NB4 (cell line): ENCODE measurements around the gene ERP29.

ENCODE experiments used
- DNase-seq: peaks from one replicate; pipeline ENCODE4 v3.0.0; 2010; ENCODE audit warnings: low read depth
- H3K4me3 ChIP-seq: one replicate; pipeline ENCODE4 v1.5.1; 2011; ENCODE audit warnings: mild to moderate bottlenecking, low read depth, low read length, moderate library complexity
- MAX ChIP-seq: IDR thresholded peaks from 2 replicates; pipeline ENCODE4 v1.6.1; 2011; ENCODE audit warnings: low read depth, low read length
- MYC ChIP-seq: IDR thresholded peaks from 2 replicates; pipeline ENCODE4 v1.6.1; 2011; ENCODE audit warnings: low read depth, low read length
- POLR2A ChIP-seq: IDR thresholded peaks from 2 replicates; pipeline ENCODE4 v1.6.1; 2011; ENCODE audit warnings: mild to moderate bottlenecking; ENCODE audit not compliant: insufficient read length; ENCODE audit errors: extremely low read depth
- TF ChIP-seq, protein P1 (sequence below): IDR thresholded peaks from one replicate; pipeline ENCODE4 v1.5.1; 2012; ENCODE audit warnings: low read depth, low read length

ERP29 gene

GRCh38 chr12:112063273-112063672 lies 50.0 kb downstream of the ERP29 start:
- H3K4me3 ChIP-seq = no peak overlapping the region
- DNase-seq = no peak
- TF ChIP-seq MYC = no peak
- TF ChIP-seq, protein P1, sequence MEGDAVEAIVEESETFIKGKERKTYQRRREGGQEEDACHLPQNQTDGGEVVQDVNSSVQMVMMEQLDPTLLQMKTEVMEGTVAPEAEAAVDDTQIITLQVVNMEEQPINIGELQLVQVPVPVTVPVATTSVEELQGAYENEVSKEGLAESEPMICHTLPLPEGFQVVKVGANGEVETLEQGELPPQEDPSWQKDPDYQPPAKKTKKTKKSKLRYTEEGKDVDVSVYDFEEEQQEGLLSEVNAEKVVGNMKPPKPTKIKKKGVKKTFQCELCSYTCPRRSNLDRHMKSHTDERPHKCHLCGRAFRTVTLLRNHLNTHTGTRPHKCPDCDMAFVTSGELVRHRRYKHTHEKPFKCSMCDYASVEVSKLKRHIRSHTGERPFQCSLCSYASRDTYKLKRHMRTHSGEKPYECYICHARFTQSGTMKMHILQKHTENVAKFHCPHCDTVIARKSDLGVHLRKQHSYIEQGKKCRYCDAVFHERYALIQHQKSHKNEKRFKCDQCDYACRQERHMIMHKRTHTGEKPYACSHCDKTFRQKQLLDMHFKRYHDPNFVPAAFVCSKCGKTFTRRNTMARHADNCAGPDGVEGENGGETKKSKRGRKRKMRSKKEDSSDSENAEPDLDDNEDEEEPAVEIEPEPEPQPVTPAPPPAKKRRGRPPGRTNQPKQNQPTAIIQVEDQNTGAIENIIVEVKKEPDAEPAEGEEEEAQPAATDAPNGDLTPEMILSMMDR = no peak
- no peak for TF ChIP-seq MAX
- no peak for TF ChIP-seq POLR2A

GRCh38 chr12:112066566-112066965 lies 53.3 kb downstream of the ERP29 start:
- TF ChIP-seq, protein P1 = no peak
- TF ChIP-seq POLR2A = no peak
- TF ChIP-seq MAX = no peak
- no peak for TF ChIP-seq MYC
- no peak for DNase-seq
- H3K4me3 ChIP-seq = no peak overlapping the region
